Uterus (tissue), 2 donors: ENCODE data around the gene NSUN3.

Source experiments
- POLR2A ChIP-seq, 2 donors: fragments of 450-650 bp; IDR thresholded peaks; one replicate each; pipeline ENCODE4 v1.6.1; 2016; ENCODE audit warnings: antibody characterized with exemption in 2 of 2, mild to moderate bottlenecking in 1 of 2, moderate library complexity in 1 of 2
- TF ChIP-seq, protein P1 (sequence below), 4 experiments: fragments of 200-600 bp in 2 of 4; fragments of 450-650 bp in 2 of 4; sonication (generic) in 2 of 4; IDR thresholded peaks; one replicate each; pipeline ENCODE4 v1.5.1; 2016 to 2019; ENCODE audit warnings: antibody characterized with exemption in 4 of 4, mild to moderate bottlenecking in 2 of 4, moderate library complexity in 1 of 4

DNA sequence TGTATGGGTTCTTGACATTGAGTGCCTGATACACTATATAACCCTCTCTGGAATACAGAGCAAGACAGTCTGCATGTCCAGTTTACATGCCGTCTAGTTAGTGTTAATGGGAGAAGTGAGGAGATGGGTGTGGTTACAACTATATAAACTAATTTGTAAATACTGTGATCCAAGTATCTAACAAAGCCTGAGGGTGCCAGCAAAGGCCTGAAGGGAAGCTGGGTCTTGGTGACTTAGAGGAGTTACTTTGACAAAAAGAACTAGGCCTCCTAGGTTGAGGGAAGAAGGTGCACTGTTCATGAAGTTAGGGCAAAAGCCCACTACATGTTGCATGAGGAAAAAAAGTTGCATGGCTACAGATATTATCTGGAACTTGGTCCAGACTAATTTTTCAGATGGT, 2.3 kb downstream of the NSUN3 start:
- TF ChIP-seq, protein P1, sequence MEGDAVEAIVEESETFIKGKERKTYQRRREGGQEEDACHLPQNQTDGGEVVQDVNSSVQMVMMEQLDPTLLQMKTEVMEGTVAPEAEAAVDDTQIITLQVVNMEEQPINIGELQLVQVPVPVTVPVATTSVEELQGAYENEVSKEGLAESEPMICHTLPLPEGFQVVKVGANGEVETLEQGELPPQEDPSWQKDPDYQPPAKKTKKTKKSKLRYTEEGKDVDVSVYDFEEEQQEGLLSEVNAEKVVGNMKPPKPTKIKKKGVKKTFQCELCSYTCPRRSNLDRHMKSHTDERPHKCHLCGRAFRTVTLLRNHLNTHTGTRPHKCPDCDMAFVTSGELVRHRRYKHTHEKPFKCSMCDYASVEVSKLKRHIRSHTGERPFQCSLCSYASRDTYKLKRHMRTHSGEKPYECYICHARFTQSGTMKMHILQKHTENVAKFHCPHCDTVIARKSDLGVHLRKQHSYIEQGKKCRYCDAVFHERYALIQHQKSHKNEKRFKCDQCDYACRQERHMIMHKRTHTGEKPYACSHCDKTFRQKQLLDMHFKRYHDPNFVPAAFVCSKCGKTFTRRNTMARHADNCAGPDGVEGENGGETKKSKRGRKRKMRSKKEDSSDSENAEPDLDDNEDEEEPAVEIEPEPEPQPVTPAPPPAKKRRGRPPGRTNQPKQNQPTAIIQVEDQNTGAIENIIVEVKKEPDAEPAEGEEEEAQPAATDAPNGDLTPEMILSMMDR (IDR thresholded peaks at IDR 0.05): no peak
- no peak for TF ChIP-seq POLR2A (IDR thresholded peaks at IDR 0.05)
